DOHH2 (cell line): ENCODE data around the gene CHI3L2.

ENCODE experiments used
- H3F3A ChIP-seq: fragments of 200-600 bp; sonication (generic), shearing (Covaris generic); 2 replicates; pipeline ENCODE4 v1.6.0; 2016; ENCODE audit warnings: antibody characterized with exemption, mild to moderate bottlenecking; ENCODE audit not compliant: control insufficient read depth, insufficient read depth
- H3K27ac ChIP-seq: fragments of 200-600 bp; sonication (generic); 2 replicates; pipeline ENCODE4 v1.5.1; 2014; ENCODE audit warnings: low read depth, mild to moderate bottlenecking, low read length, moderate library complexity
- H3K27me3 ChIP-seq: fragments of 200-600 bp; sonication (generic); 2 replicates; pipeline ENCODE4 v1.6.1; 2014; ENCODE audit warnings: mild to moderate bottlenecking, low read length, mixed read lengths; ENCODE audit not compliant: control insufficient read depth
- H3K36me3 ChIP-seq: fragments of 200-600 bp; sonication (generic); 2 replicates; pipeline ENCODE4 v1.6.1; 2014; ENCODE audit warnings: mild to moderate bottlenecking, low read length, moderate library complexity, mixed read lengths; ENCODE audit not compliant: control insufficient read depth
- H3K4me1 ChIP-seq: fragments of 200-600 bp; sonication (generic); 2 replicates; pipeline ENCODE4 v1.6.1; 2014; ENCODE audit warnings: mild to moderate bottlenecking, low read length, mixed read lengths; ENCODE audit not compliant: control insufficient read depth
- H3K4me2 ChIP-seq: fragments of 200-600 bp; sonication (generic); 2 replicates; pipeline ENCODE4 v1.6.0; 2014; ENCODE audit warnings: mild to moderate bottlenecking, low read length, moderate library complexity
- H3K4me3 ChIP-seq: fragments of 200-600 bp; sonication (generic); 2 replicates; pipeline ENCODE4 v1.5.1; 2014; ENCODE audit warnings: mild to moderate bottlenecking, low read length, mixed read lengths
- H3K79me2 ChIP-seq: fragments of 200-600 bp; sonication (generic); 2 replicates; pipeline ENCODE4 v1.6.1; 2014; ENCODE audit warnings: mild to moderate bottlenecking, low read length, mixed read lengths; ENCODE audit not compliant: control insufficient read depth
- H3K9me2 ChIP-seq: fragments of 200-600 bp; sonication (generic); replicated peaks from 2 replicates; pipeline ENCODE4 v1.6.1; 2014; ENCODE audit warnings: mild to moderate bottlenecking, low read length, mixed read lengths; ENCODE audit not compliant: control insufficient read depth
- H3K9me3 ChIP-seq: fragments of 200-600 bp; sonication (generic); 2 replicates; pipeline ENCODE4 v1.6.1; 2014; ENCODE audit warnings: antibody characterized with exemption, low read length, mixed read lengths; ENCODE audit not compliant: control insufficient read depth, insufficient read depth
- H4K20me1 ChIP-seq: fragments of 200-600 bp; sonication (generic); 2 replicates; pipeline ENCODE4 v1.6.0; 2014; ENCODE audit warnings: low read depth, mild to moderate bottlenecking, antibody characterized with exemption, low read length, moderate library complexity; ENCODE audit not compliant: control insufficient read depth, insufficient read depth
- EZH2phosphoT487 ChIP-seq: fragments of 200-600 bp; sonication (generic); IDR thresholded peaks from 2 replicates; pipeline ENCODE4 v1.6.1; 2017; ENCODE audit warnings: borderline replicate concordance, mild to moderate bottlenecking, antibody characterized with exemption, low read length, moderate library complexity, mixed read lengths
- TF ChIP-seq, protein P1 (sequence below): fragments of 200-600 bp; sonication (generic); IDR thresholded peaks from one replicate; pipeline ENCODE4 v1.5.1; 2014; ENCODE audit warnings: antibody characterized with exemption, mild to moderate bottlenecking, low read depth, low read length; ENCODE audit not compliant: poor library complexity, severe bottlenecking

Gene CHI3L2

GRCh38 chr1:111199881-111200801, 27.4 kb upstream of the CHI3L2 start, which contains the start of gene DENND2D:
Gene DENND2D (minus strand): TSS chr1:111200646. CDS start chr1:111200459, 187 bp downstream.
- Histone ChIP-seq H3K9me3 (no peaks in the 10 kb centered on the region), H3K36me3 (peaks cover 80% of the 10 kb centered on the region), H4K20me1 (no peaks in the 10 kb centered on the region), H3K9me2 (no peaks in the 10 kb centered on the region), H3K27ac (peak within 1 kb of the TSS; percentile 15; the same call in 1 of the 2 replicates), H3K4me2 (peak within 1 kb of the TSS; percentile 97), H3F3A (peaks cover 11% of the 10 kb centered on the region), H3K27me3 (no peaks in the 10 kb centered on the region), H3K4me3 (no peak within 1 kb of the TSS), H3K4me1 (peaks cover 69% of the 10 kb centered on the region), H3K79me2 (peaks cover 43% of the 10 kb centered on the region)
- TF ChIP-seq EZH2phosphoT487, result no peak
- TF ChIP-seq, protein P1, sequence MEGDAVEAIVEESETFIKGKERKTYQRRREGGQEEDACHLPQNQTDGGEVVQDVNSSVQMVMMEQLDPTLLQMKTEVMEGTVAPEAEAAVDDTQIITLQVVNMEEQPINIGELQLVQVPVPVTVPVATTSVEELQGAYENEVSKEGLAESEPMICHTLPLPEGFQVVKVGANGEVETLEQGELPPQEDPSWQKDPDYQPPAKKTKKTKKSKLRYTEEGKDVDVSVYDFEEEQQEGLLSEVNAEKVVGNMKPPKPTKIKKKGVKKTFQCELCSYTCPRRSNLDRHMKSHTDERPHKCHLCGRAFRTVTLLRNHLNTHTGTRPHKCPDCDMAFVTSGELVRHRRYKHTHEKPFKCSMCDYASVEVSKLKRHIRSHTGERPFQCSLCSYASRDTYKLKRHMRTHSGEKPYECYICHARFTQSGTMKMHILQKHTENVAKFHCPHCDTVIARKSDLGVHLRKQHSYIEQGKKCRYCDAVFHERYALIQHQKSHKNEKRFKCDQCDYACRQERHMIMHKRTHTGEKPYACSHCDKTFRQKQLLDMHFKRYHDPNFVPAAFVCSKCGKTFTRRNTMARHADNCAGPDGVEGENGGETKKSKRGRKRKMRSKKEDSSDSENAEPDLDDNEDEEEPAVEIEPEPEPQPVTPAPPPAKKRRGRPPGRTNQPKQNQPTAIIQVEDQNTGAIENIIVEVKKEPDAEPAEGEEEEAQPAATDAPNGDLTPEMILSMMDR, result no peak

DNA sequence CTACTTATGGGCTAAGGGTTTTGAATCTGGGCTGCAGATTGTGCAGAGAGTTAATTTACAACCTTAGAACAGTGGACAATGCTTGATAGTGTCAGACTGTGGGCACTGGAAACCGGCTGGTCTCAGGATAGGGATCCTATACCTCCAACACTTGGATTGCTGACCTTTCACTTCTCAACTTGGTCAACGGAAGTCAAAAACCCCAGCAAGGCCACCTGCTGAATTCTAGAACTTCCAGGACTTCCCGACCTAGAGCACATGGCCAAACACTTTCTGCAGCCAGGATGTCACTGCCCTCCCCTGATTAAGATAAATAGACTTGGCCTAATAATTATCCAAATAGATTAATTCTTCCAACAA, 26.7 kb upstream of the CHI3L2 start:
- H4K20me1 ChIP-seq, result no peaks in the 10 kb centered on the region
- peaks cover 75% of the 10 kb centered on the region for H3K4me1 ChIP-seq

DNA sequence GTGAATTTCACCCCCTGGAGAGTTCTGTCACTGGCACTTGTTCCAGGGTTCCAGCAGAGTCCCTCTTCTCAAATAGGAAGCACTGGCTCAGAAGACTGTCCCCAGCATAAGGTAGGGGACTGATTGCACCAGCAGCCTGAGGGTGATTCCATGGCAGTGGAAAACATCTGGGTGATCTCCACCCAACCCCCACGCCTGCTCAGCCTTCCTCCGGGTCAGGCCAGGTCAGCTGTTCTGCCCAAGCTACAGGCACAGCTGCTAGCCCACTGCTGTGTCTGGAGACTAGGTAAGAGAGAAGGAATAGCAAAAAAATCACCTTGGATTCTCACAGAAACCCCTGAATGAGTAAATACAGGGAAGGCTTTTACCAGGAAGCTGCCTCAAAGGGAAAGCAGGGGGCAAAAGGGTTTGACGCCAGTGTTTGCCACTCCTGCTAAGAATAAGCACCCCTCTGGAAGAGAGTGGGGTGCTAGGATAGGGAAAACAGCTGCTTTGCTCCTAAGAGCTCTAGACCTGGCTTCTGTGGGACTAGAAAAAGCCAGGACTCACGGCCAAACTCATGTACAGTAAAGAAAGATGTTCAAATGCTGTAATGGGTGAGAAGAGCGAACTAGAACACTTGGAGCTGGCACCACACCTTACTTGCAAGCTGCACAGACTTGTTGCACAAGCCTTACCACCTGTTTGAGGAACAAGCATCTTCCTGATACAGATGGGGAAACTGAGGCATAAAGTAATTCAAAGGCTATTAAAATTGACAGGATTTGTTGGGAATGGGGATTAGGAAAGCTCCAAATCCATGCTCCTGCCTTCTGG, 26.0 kb upstream of the CHI3L2 start:
- Histone ChIP-seq H4K20me1 (no peaks in the 10 kb centered on the region), H3K4me2 (peak overlapping the region; percentile 97), H3K9me2 (no peaks in the 10 kb centered on the region), H3K27ac (peak overlapping the region; percentile 15; the same call in 1 of the 2 replicates), H3K9me3 (no peaks in the 10 kb centered on the region), H3K27me3 (no peaks in the 10 kb centered on the region), H3K4me1 (peaks cover 82% of the 10 kb centered on the region), H3K79me2 (peaks cover 43% of the 10 kb centered on the region), H3F3A (peaks cover 21% of the 10 kb centered on the region), H3K4me3 (no peak overlapping the region), H3K36me3 (peaks cover 66% of the 10 kb centered on the region)
- TF ChIP-seq EZH2phosphoT487, result no peak
- TF ChIP-seq, protein P1, result no peak

More for the DNA sequence above, 26.7 kb upstream of the CHI3L2 start:
- H3K79me2 ChIP-seq, result peaks cover 43% of the 10 kb centered on the region
- H3K27me3 ChIP-seq, result no peaks in the 10 kb centered on the region
- no peak overlapping the region; the same call in 1 of the 2 replicates for H3K27ac ChIP-seq
- H3K4me3 ChIP-seq, result no peak overlapping the region
- H3K9me3 ChIP-seq, result no peaks in the 10 kb centered on the region
- no peaks in the 10 kb centered on the region for H3K9me2 ChIP-seq
- H3F3A ChIP-seq, result peaks cover 17% of the 10 kb centered on the region
- TF ChIP-seq EZH2phosphoT487, result no peak
- TF ChIP-seq, protein P1, result no peak
- H3K36me3 ChIP-seq, result peaks cover 73% of the 10 kb centered on the region
- no peak overlapping the region for H3K4me2 ChIP-seq
